Embryonic facial prominence (tissue), 1 donor: ENCODE data around the gene BCL2.

Source experiments
- DNase-seq: peaks from one replicate; pipeline ENCODE4 v3.0.0-alpha.2; 2016; ENCODE audit errors: extremely low spot score

Gene BCL2

GRCh38 chr18:63140997-63141777, 178.4 kb downstream of the BCL2 start:
- DNase-seq: no peak

DNA sequence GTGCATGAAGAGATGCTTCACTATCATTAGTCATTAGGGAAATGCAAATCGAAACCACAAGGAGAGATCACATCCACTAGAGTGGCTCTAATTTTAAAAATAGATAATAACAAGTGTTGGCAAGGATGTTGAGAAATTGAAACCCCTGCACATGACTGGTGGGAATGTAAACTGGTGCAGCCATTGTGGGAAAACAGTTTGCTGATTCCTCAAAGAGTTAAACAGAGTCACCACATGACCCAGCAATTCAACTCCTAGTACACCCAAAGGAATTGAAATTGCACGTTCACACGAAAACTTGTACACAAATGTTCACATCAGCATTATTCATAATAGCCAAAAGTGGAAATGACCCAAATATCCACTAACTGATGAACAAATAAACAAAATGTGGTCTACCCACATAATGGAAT, 179.5 kb downstream of the BCL2 start:
- DNase-seq: no peak

GRCh38 chr18:63138436-63139340, 180.9 kb downstream of the BCL2 start:
- DNase-seq: no peak

DNA sequence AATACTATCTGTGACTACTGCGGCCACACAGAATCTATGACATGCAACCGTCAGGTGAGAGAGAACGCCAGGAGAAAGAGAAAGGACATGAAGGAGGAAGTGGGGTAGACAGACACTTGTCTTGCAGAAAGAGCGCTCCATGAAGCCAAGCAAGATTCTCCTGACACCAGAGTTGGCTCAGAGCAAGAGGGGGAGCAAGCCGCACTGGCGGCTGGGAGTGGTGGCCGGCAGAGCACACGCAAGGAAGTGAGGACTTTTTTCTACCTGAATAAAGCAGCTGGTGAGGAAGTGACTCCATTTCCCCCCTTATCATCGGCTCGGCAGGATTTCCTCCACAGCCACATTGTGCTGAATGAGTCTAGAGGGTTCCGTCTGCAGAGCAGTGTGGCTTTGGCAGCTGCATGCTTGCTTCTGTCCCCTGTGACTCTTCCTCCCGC, 181.6 kb downstream of the BCL2 start:
- no peak for DNase-seq

DNA sequence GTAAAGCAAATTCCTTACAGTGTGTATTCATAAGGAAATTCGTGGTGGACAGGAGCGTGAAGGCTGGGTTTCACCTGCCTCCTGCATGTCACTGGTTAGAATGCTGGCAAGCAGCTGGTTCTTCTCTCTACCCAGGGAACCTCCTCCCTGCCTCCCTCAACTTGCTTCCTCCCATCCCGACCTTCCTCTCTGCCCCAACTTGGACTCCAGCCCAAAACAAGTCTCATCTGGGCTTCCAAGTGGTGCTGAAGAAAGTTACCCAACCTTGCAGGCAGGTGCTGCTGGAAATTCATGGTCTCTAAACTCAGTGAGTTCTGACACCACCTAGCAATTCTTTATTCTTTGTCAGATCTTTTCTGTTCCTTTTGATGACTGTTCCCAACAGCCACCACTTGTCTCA, 184.5 kb downstream of the BCL2 start:
- DNase-seq: no peak

GRCh38 chr18:63132819-63133200, 186.8 kb downstream of the BCL2 start:
- DNase-seq: no peak

- DNase-seq: no peak
These were observed 187.4 kb downstream of the BCL2 start for GRCh38 chr18:63131959-63132818.

DNA sequence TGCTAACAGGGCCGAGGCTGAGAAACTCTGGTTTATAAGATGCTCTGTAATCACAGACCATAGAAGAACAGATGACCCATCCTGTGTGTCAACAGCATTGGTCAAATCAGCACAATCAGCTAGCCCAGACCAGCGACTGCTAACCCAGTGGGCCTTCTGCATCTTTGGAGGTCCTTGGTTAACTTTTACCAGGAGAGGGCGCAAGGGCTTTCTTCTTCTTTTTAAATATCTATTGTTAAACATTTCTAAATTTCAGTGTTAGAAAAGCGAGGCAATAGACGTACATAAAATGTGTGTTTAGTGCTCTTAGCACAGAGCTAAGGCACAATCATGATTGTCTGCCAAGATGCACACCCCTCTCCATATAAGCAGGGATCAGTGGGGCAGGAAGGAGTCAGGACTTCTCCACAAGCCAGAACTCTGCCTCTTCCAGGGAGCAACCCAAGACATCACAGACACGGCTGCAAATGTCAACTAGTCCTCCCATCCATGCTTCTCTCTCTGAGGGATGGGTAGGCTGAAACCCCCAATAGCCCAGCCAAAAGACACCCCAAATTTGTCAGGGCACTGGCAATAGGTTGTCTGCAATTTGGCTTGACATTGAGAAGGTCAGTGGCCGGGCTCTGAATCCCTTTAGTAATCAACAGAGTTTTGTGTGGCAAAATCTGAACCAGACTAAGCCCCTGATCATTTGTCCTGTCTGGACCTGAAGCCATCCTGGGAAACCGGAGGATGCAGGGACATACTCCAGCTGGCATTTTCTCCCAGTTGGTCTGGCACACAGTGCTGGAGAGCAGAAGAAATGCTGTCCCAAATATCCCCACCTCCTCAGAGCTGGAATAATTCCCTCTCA, 188.2 kb downstream of the BCL2 start:
- DNase-seq: no peak

DNA sequence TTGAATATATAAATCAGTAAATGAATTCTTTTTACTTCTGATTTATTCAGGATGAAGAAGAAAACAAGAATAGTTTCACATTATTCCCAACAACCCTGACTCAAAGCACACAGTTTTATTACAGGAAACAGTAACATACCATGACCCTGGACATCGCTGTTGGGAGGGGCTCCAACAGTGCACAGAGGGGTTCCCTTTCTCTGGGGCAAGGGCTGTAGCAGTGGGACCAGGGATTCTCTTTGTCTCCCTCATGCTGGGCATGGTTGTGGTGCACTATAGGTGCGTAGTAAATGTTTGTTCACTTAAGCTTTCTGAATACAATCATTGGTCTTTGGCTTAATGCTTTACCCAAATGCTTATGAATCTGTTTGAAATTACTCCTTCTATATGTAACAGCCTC, 189.4 kb downstream of the BCL2 start:
- DNase-seq: no peak

GRCh38 chr18:63128237-63128974, 191.2 kb downstream of the BCL2 start:
- DNase-seq: no peak

- no peak for DNase-seq
These were observed 193.2 kb downstream of the BCL2 start for GRCh38 chr18:63126134-63127069.

- DNase-seq: no peak
These were observed 198.9 kb downstream of the BCL2 start for GRCh38 chr18:63120620-63121019.

GRCh38 chr18:63119647-63120046, 199.9 kb downstream of the BCL2 start:
- DNase-seq: no peak

DNA sequence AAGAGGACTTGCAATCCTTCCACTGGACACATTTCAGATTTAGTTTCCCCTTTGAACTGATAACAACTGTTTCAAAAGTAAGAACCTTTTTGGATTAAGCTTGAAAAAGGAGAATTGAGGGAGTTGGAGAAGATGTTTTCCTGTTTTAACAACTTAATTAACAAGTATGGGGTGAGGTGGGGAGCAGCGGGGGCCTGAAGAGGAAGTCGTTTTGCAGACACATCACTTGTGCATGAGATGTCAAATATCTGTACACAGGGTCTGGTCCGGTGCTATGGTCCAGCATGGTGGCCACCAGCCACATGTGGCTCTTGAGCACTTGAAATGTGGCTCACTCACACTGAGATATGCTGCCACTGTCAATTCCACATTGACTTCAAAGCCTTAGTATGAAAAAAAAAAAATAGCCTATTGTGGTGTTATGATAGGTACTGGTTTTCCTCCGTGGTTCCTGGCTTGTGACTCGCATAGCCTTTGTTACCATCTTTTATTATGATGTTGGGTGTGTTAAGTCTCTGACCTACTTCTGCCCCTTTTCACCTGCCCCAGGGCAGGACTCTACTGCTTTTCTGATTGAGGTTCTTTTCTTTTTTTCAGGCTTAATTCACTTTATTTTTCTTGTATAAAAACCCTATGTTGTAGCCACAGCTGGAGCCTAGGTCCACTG, 205.5 kb downstream of the BCL2 start:
- no peak for DNase-seq

DNA sequence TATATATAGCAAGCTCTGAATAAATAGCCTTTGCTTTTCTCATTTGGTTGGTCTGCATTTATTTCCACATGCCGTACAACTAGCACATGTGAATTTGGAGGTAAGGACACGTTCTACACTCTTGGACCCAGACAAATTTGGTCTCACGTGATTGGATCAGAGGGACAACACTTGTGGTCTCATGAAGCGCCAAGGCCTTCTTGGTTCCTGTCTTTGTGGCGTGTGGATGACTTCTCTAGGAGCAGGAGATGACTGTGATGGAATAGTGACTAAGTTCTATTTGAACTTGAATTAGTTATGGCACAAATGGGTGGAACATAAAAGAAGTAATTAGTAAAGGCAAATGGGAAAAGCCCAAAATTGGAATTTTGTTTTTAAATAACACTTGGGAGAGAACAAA, 206.9 kb downstream of the BCL2 start:
- DNase-seq: no peak

GRCh38 chr18:63111671-63112402, 207.7 kb downstream of the BCL2 start:
- DNase-seq: no peak

DNA sequence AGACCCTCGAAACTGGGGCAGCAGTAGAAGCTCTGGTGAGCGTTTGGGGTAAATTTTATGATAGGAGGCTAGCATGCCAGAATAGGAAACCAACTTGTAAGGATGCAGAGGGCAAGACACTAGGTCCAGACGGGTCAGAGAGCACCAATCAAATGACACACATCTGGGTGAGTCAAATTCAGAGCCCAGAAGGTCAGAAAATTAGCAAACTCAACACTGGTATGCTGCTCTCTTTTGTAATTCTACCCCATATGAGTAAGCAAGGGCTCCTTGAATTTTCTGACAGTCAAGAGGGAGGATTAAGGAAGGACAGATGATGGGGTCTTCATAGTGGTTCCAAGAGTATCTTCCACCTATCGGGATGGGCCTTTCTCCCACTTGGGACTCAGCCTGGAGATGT, 209.8 kb downstream of the BCL2 start:
- no peak for DNase-seq

DNA sequence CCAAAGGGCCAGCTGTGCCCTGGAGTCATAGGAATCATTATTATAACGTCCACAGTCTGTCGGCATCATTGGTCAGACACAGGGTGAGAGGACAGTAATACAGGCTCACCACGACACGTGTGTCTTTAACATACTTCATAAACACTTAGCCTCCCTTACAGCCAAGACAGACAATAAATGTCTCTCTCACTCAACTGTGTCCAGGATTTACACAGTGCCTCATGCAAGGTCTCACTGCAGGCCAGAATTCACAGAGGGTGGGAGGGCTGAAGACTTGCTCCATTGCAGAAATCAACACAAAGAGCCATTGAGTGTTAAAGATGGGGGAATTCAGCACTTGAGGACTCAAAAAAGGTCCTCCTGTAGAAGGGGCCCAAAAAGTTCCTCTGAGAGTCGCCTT, 210.5 kb downstream of the BCL2 start:
- DNase-seq: no peak
